Measurements from ENCODE around the gene RALGDS. TPM values are rescaled to one million over a fixed set of nuclear protein-coding genes. Genes with fewer than 3 reads are reported as not detected.

RALGDS gene
- total RNA-seq, 3 donors from 2014 or later: 38.3 to 59.4 (median 44.2) TPM

DNA sequence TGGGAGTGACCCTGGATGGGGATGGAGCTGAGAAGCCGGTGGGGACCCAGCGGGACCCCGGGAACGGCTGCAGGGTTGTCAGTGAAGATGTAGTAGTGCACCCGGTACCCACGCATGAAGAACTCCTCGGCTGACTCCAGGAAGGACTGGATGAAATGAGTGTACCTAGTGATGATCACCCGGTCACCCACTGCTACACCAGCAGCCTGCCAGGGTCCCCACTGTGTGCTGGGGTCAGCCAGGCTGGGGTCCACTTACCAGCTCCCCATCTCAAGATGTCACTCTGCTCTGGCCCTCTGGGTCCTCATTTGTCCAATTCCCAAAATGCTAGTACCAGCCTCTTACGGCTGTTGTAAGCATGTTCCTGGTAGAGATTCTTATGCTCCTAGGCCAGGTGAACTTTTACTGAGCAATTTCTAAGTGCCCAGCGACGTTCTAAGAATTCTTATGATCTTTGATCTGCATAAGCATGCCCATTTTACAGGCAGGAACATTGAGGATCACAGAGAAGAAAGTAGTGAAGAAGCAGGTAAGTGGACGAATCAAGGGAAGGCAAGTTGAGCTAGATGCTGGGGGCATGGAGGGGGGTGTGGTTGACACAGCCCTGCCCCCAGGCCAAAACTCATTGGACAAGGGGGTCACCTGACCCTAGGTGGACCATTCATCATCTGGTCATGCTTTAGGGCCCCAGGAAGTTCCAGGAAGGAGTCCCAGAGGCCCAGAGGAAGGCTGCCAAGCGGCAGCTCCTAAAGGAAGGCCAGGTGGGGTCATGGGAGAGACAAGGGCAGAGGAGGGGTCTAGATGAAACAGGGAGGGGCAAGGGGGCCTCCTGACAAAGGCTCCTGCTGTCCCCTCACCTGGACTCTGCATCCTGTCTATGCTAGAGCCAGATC lies 33.3 kb upstream of the RALGDS start:
- ATAC-seq (no peak), DNase-seq (peak in 1 of 3 donors; percentile 20)

GRCh38 chr9:133153227-133154096 lies 32.4 kb upstream of the RALGDS start:
- TF ChIP-seq CTCF (IDR thresholded peaks at IDR 0.05): no peak
- no peaks in the 10 kb centered on the region for H3K36me3 ChIP-seq (ENCODE audit: low read depth)
- H3K4me3 ChIP-seq: no peak overlapping the region
- H3K4me1 ChIP-seq (ENCODE audit: low read depth): no peaks in the 10 kb centered on the region
- intact Hi-C loops (cut with DNase I, micrococcal nuclease): no loop called here
- peak in 1 of 3 donors; percentile 50 for DNase-seq
- H3K9me3 ChIP-seq: no peaks in the 10 kb centered on the region
- no peak for ATAC-seq

More for the DNA sequence above, 33.3 kb upstream of the RALGDS start:
- no peaks in the 10 kb centered on the region for H3K4me1 ChIP-seq (ENCODE audit: low read depth)
- H3K4me3 ChIP-seq: no peak overlapping the region
- no peak for TF ChIP-seq CTCF (IDR thresholded peaks at IDR 0.05)
- H3K36me3 ChIP-seq (ENCODE audit: low read depth): no peaks in the 10 kb centered on the region
- no peaks in the 10 kb centered on the region for H3K9me3 ChIP-seq
- intact Hi-C loops (cut with DNase I, micrococcal nuclease): no loop called here

DNA sequence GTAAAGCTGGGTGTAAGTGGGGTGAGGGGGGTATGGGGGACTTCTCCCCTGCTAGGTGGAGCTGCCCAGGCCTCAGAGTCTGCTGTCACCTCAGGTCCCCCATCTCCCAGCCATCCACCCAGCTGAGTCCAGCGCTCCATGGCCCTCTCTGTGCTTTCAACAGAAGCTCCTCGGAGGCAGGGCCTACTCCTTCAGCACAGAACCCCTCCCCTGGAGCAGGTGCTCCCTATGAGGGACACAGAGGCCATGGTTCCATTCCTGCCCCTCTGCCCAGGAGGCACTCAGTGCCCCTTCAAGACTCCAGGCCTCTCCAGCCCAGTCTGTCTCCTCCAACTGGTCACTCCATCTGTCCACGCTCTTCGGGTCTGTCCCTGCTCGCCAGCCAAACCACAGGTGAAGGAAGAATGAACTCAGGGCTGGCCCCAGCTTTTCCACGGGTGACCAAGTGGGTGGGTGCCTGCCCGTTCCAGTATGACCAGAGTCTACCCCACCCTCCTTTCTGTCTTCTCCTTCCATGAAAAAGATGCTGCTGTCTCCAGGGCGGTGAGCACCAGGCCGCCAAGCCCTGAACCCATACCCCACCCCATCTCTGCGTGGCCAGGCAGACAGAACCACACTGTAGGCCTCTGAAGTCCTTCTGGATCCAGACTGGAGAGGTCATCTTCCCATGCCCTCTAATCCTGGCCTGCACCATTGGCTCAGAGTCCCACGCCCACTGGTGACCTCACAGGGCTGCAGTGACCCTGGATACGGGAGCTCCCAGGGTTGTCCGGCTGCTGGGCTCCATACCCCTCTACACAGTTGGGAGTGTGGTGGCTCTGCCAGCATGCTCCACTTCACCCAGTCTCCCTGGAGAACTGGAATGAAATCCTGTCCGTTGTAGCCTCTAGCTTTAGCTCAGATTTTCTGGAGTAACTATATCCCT lies 30.8 kb upstream of the RALGDS start:
- peak in 1 of 3 donors; percentile 53 for DNase-seq
- TF ChIP-seq CTCF (IDR thresholded peaks at IDR 0.05): no peak
- intact Hi-C loops (cut with DNase I, micrococcal nuclease): no loop called here

GRCh38 chr9:133151041-133151440 lies 30.0 kb upstream of the RALGDS start:
- no peak for TF ChIP-seq CTCF (IDR thresholded peaks at IDR 0.05)
- ATAC-seq: no peak
- DNase-seq: peak in 1 of 3 donors; percentile 51
- intact Hi-C loops (cut with DNase I, micrococcal nuclease): no loop called here
- Histone ChIP-seq H3K9me3 (no peaks in the 10 kb centered on the region), H3K4me3 (no peak overlapping the region), H3K4me1 (ENCODE audit: low read depth) (peaks cover 16% of the 10 kb centered on the region), H3K36me3 (ENCODE audit: low read depth) (no peaks in the 10 kb centered on the region)

More for the DNA sequence above, 30.8 kb upstream of the RALGDS start:
- H3K36me3 ChIP-seq (ENCODE audit: low read depth): no peaks in the 10 kb centered on the region
- no peak for ATAC-seq
- peaks cover 14% of the 10 kb centered on the region for H3K4me1 ChIP-seq (ENCODE audit: low read depth)
- no peaks in the 10 kb centered on the region for H3K9me3 ChIP-seq
- no peak overlapping the region for H3K4me3 ChIP-seq
